GM18867 (cell line): Measurements from ENCODE around the gene TESMIN.

Experiments used
- ATAC-seq: cut with Tn5 transposase; IDR thresholded peaks from one replicate; pipeline ENCODE4 v1.9.1; 2021; ENCODE audit warnings: mild to moderate bottlenecking, moderate library complexity; ENCODE audit not compliant: unreplicated experiment

TESMIN gene

GRCh38 chr11:68684385-68685356 is 66.6 kb downstream of the TESMIN start, which contains the start of gene GAL:
TSS of gene GAL (plus strand) at chr11:68684544. CDS start at chr11:68684924, 380 bp downstream.
- ATAC-seq: no peak

DNA sequence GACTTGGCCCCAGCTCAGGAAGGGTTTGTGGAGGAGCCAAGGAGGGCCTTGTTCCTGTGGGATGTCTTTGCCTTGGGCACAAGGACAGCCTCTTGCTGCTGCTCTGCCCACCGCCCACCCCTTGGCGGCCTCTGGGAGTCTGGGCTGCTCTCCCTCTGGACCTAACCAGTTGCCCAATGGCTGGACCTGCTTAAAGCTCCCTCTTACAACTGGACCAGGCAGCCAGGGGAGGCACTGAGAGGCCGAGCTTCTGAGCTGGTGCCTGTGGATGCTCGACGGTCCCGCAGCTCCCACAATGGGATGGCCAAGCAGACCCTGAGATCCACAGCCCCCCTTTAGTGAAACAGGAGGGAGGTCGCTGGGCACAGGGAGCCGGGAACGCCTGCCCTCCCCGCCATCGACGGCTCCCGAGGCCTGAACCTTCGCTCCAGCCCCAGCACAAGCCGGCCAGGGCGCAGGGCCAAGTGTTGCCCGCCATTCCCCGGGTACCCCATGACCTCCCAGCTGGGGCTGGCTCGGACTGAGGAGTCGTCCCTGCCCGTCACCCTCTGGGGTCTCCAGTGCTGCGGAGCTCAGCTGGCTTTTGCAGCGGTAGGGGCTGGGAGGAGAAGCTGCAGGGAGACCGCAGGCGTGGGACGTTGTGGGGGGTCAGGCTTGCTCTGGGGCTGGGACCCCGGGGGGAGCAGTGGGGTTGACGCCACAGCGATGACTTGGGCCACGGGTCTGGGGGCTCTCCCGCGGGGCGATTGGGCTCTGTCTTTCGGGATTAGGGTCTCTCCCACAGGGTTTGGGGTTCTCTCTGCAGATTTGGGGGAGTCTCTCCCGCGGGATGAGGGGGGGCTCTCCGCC is 67.6 kb downstream of the TESMIN start:
- ATAC-seq: no peak

GRCh38 chr11:68683121-68683520 is 68.2 kb downstream of the TESMIN start:
- no peak for ATAC-seq

DNA sequence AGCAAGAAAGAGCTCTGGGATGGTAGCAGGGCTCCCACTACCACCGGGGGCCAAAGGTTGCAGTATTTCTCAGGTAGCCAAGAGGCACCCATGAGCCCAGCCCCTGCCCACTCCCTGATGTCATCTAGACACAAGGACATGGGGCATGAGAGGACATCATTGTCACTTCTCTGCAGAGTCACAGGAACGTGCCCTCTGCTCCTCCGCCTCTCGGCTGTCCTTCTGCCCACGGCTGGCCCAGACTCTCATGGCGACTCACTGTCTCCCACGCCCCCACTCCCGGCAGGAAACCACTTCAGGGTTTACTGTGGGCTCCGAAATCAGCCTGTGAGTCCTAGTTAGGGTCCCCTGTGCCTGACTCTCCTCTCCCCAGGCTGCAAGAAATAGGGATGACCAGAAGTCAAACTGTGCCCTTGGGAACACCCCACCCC is 68.8 kb downstream of the TESMIN start:
- no peak for ATAC-seq

DNA sequence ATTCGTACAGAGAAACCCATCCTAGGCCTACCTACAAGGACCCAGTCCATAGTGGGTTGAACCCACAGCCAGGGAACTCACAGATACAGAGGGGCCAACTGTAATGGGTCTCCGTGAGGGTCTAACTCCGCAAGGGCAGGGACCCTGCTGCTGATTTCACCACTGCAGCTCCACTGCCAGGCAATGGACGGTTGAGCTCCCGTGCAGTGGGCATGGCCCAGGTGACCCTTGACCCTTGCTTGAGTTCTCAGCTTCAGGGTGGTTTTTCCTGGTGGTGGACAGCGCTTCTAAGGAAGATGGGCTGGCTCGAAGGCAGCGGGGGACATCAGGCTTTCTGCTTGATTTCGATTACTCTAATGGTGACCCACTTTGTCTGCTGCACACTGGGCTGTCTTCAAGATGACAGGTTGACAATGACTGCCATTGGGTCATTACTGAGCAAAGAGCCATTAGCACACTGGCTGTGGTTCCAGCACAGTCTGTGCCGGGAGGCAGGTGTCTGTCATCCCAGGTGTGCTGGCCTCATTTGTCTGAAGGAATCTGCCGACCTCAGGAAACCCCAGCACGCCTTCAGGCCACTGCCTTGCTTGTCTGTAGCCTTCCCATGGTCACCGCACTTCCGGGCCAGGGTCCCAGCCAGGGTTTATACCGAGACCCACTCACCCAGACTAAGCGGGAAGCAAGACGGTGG is 70.6 kb downstream of the TESMIN start:
- ATAC-seq: no peak

DNA sequence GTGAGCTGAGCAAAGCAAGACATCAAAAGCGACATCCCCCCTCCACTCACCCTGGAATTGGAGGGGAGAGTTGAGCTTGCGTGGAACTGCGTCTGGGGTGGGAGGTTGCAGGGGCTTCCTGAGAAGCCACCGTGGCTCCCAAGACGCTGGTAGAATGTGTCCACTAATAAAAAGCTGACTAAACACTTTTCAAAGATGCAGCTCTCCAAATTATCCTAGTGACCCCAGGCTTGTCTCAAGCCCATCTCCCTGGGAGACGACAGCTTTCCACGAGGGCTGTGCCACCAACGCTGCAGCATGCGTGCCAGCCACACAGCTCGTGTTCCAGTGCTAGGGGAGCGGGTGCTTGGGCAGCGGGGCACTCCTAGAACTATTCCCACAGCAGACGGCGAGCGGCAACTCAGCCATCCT is 73.3 kb downstream of the TESMIN start:
- ATAC-seq: no peak

GRCh38 chr11:68677432-68677831 is 73.9 kb downstream of the TESMIN start:
- no peak for ATAC-seq

DNA sequence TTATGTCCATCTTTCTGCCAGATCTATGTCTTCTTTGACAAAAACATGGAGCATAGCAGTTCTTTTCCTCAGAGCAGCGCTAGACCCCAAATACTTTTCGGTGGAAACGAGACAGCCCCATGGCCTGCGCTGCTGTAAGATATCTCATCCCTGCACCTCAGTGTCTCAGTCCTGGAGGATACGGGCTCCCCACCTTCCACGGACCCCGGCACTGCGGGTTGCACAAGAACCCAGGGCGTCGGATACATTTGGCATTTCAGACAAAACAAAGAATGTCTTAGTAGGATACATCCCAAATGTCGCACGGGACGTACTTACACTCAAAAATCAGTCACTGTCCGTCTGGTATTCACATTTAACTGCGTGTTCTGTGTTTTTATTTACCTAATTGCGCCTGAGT is 76.9 kb downstream of the TESMIN start:
- no peak for ATAC-seq

- ATAC-seq: no peak
Observed at GRCh38 chr11:68673991-68674390, 77.3 kb downstream of the TESMIN start.

- no peak for ATAC-seq
Observed at GRCh38 chr11:68673306-68673945, 77.9 kb downstream of the TESMIN start.

DNA sequence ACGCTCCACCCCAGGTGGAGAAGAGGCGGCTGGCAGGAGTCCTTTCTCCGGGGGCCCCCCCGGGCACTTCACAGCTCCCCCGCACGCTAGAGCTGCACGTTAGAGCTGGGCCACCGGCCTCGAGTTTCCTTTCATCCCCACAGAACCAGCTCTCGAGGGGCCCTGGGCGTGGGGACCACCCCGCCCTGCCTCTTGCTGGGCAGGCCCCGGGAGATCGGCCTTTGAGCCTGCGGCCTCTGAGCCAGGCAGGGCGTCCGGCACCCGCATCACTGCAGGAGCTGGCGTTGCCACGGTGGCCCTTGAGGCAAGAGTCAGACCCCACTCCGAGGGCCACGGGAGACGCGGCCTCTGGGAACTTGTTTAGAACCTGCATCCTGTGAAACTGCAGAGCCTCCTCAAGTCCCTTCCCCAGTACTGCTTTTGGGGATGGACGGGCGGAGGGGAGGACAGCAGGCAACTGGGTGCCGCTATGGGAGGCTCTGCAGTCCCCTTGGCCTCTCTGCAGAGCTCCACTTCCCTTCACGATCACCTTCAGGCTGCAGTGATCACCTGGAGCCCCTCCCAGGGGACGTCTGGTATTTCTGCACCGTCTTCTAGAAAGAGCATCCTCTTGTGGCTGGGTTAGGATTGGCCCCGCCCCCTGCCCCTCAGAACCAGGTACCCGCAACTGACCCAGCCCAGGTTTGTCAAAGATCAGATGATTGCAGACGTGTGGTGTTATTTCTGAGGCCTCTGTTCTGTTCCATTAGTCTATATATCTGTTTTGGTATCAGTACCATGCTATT is 80.9 kb downstream of the TESMIN start:
- no peak for ATAC-seq

DNA sequence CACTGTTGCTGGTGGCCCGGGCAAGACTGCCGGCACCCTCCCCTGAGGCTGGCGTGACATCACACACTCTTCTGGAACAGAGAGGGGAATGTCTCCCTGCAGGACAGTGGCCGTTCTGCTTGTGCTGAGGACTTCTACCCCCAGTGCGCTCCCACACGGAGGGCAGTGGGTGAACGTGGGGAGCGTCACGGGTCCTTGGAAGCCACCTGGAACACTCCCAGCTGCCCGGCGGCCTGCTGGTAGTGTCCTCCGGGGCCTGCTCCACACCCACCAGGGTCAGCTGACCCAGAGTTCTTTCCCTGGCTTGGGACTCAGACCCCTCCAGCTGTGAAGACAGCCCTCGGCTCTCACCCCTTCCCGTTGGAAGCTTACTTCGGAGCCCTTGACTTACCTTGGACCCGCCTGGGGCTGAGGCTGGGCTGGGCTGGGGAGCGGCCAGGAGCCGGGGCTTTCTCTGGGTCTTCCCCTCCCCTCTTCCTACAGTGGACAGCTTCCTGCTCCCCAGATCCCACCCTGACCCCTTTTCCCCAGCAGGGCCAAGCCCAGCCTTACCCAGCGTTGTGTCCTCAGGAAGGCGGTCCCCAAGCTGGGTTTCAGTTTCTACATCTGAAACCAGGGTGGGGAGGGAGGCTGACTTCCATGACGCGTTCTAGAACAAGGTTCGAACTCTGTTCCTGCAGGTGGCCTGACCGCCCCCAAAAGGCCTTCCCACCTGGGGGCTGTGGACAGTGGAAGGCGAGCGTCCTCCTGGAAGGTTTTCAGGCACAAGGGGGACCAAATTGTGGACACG is 81.8 kb downstream of the TESMIN start:
- no peak for ATAC-seq

GRCh38 chr11:68667511-68668500 is 83.5 kb downstream of the TESMIN start:
- ATAC-seq: no peak

DNA sequence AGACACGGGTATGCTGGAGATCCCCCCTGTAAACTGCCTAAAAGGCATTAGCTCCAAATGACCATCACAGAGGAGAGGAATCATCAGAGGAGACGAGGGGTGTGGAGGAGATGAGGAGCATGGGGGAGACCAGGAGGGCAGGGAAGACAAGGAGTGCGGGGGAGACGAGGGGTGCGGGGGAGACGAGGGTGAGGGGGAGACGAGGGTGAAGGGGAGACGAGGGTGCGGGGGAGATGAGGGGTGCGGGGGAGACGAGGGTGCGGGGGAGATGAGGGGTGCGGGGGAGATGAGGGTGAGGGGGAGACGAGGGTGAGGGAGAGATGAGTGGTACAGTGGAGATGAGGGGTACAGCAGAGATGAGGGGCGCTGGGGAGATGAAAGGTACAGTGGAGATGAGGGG is 84.5 kb downstream of the TESMIN start:
- no peak for ATAC-seq

GRCh38 chr11:68665436-68665835 is 85.9 kb downstream of the TESMIN start:
- ATAC-seq: no peak

DNA sequence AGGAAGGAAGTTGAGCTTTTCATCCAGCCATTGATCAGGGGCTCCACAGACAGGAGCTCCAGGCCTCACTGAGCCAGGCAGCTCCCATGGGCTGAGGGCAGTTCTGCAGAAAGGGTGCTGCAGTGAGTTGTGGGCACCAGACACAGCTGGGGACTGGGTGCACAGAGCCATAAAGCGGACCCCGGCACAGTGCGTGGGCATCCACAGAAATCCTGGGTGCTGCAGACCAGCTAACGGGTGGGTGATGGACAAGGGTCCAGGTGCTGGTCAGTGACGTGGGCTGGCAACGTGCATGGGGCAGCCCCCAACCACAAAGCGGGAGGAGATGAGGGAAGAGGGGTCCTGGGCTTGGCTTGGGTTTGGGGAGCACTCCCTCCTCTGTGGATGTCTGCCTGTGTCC is 86.4 kb downstream of the TESMIN start:
- no peak for ATAC-seq

DNA sequence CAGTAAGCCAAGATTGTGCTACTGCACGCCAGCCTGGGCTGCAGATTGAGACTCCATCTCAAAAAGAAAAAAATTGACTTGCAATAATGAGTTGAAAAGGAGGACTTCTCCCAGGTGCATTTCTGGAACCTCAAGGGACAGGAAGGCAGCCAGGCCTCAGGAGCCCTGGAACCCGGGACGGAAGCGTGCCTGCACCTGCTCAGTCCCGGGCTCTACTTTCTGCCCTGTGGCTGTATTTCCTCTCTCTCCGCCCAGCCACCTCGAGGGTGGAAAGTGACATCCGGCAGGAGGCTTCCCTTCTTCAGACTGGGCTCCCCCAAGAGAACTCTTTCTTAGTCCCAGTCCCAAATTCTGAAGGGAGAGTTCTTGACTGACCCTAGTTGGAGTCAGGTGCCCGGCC is 87.2 kb downstream of the TESMIN start:
- no peak for ATAC-seq
